Stimulated activated CD8-positive, alpha-beta memory T cell treated with anti-CD3 and anti-CD28 coated beads, Interleukin-15, amount 100 ng/mL, for 48 hours (primary cell): ENCODE data around the gene SFXN5.
"Not testable (repeated sequence)": the region's sequence is repeated elsewhere in the genome, so short reads cannot be mapped to it uniquely, and the experiment has no call there.

ENCODE experiments used
- DNase-seq, 2 donors: peaks; one replicate each; pipeline ENCODE4 v3.0.0-alpha.2; 2020; ENCODE audit warnings: low read depth in 2 of 2

Gene SFXN5

GRCh38 chr2:73078457-73079411, 7.2 kb upstream of the SFXN5 start:
- DNase-seq, result no peak

- DNase-seq, result no peak
Observed at GRCh38 chr2:73077424-73077795, 5.9 kb upstream of the SFXN5 start.

GRCh38 chr2:73076701-73077423, 5.3 kb upstream of the SFXN5 start:
- DNase-seq, result no peak

GRCh38 chr2:73075477-73076373, 4.2 kb upstream of the SFXN5 start:
- DNase-seq, result no peak

GRCh38 chr2:73074110-73075069, 2.9 kb upstream of the SFXN5 start:
- no peak for DNase-seq

GRCh38 chr2:73072416-73072815, 904 bp upstream of the SFXN5 start:
- no peak for DNase-seq

- DNase-seq, result peak in 1 of 2 donors; percentile 2
Observed at GRCh38 chr2:73072129-73072395, 550 bp upstream of the SFXN5 start.

- DNase-seq, result peak; percentile 21 to 25
Observed at GRCh38 chr2:73070643-73071359, 711 bp downstream of the SFXN5 start.

GRCh38 chr2:73069855-73070642, 1.5 kb downstream of the SFXN5 start:
- DNase-seq, result no peak

- DNase-seq, result no peak
Observed at GRCh38 chr2:73069041-73069854, 2.3 kb downstream of the SFXN5 start.

- DNase-seq, result no peak
Observed at GRCh38 chr2:73068147-73068546, 3.4 kb downstream of the SFXN5 start.

- no peak for DNase-seq
Observed at GRCh38 chr2:73067043-73067442, 4.5 kb downstream of the SFXN5 start.

GRCh38 chr2:73065070-73065469, 6.4 kb downstream of the SFXN5 start:
- not testable (repeated sequence) for DNase-seq

GRCh38 chr2:73063909-73064875, 7.3 kb downstream of the SFXN5 start:
- DNase-seq, result no peak

GRCh38 chr2:73063472-73063871, 8.0 kb downstream of the SFXN5 start:
- DNase-seq, result no peak

- no peak for DNase-seq
Observed at GRCh38 chr2:73059106-73059505, 12.4 kb downstream of the SFXN5 start.

- no peak for DNase-seq
Observed at GRCh38 chr2:73054980-73055379, 16.5 kb downstream of the SFXN5 start.
